ENCODE results near the gene TNK1. TPM values are rescaled to one million over a fixed set of nuclear protein-coding genes. Genes with fewer than 3 reads are reported as not detected.

Gene TNK1
- total and polyA plus RNA-seq, 7 experiments from 2014 or later = 1.5 to 23.4 (median 11.3) TPM

DNA sequence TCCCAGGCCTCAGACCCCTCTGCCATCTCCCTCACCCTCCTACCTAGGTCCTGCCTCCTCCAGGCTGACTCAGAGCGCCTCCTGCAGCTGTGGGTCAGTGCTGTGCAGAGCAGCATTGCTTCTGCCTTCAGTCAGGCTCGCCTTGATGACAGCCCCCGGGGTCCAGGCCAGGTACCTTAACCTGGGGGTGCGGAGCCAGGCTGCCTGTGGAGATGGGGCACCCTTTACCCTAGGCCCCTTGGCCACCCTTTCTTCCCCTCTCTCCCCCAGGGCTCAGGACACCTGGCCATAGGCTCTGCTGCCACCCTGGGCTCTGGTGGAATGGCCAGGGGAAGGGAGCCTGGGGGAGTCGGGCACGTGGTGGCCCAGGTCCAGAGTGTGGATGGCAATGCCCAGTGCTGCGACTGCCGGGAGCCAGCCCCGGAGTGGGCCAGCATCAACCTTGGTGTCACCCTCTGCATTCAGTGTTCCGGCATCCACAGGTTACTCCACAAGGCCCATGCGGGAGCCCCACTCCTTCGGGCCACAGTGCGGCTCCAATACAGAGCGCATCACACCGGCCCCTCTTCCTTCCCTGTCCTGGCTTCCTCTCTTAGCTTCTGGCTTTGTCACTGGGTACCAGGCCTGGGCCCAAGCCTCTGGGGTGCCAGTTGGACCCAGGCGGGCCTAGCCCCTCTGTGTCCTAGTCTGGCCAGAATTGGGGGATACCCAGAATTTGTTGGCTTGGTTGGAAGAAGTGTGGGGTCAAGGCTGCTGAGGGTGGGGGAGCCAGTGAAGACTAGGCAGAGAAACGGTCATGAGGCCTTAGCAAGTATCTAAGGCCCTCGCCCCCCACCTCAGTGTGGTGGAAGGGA lies 33.9 kb upstream of the TNK1 start:
- H3K4me3 Mint-ChIP-seq = no peak overlapping the region
- Histone ChIP-seq H3K27me3 (ENCODE audit: control insufficient read depth in 2 of 2, insufficient read depth in 2 of 2, low read length in 2 of 2) (no peaks in the 10 kb centered on the region), H3K4me1 (ENCODE audit: control insufficient read depth in 2 of 2, insufficient read depth in 2 of 2, low read length in 2 of 2) (peaks cover 7 to 11% of the 10 kb centered on the region in 2 donors), H3K36me3 (ENCODE audit: control insufficient read depth in 2 of 3, insufficient read depth in 3 of 3, low read length in 3 of 3) (peaks cover 27 to 81% (median 37%) of the 10 kb centered on the region in 3 experiments), H3K4me3 (ENCODE audit: low read length) (no peak overlapping the region), H3K9me3 (ENCODE audit: control insufficient read depth in 2 of 3, low read length in 3 of 3) (no peaks in the 10 kb centered on the region), H3K27ac (ENCODE audit: low read depth, low read length) (peak overlapping the region; percentile 20)
- peaks cover 11 to 47% (median 31%) of the 10 kb centered on the region in 7 donors for H3K4me1 Mint-ChIP-seq
- peak overlapping the region in 3 of 9 donors; percentile 36 to 80 (median 62) for H3K27ac Mint-ChIP-seq
- CTCF ChIA-PET = interaction anchor here (0.9 to 5.2 kb wide), 3 partner anchors 11 to 30 kb away, joined by 3 to 53 read pairs (median 16); partner anchors contain the start of gene ACAP1
- peaks cover 8 to 32% (median 12%) of the 10 kb centered on the region in 5 donors for H3K36me3 Mint-ChIP-seq
- H3K27me3 Mint-ChIP-seq = no peaks in the 10 kb centered on the region
- no peak for DNase-seq
- POLR2A ChIA-PET = interaction anchor here (0.8 to 8.2 kb wide), 3 partner anchors 12 to 18 kb away, joined by 3 to 98 read pairs (median 5); partner anchors contain the start of genes ACAP1 and NEURL4
- no peak for ATAC-seq
- no peaks in the 10 kb centered on the region for H3K9me3 Mint-ChIP-seq
- intact Hi-C loops (cut with micrococcal nuclease) = loop anchor here (1.0 to 5.0 kb wide), 3 partner anchors 23 to 300 kb away; no protein-coding TSS in a partner anchor

GRCh38 chr17:7347630-7348477 lies 33.0 kb upstream of the TNK1 start:
- ATAC-seq = no peak
- Mint-ChIP-seq H3K4me1 (peaks cover 17 to 54% (median 38%) of the 10 kb centered on the region in 7 donors), H3K27me3 (no peaks in the 10 kb centered on the region), H3K4me3 (peak overlapping the region in 1 of 10 donors; percentile 45), H3K36me3 (peaks cover 8 to 35% (median 12%) of the 10 kb centered on the region in 5 donors), H3K27ac (peak overlapping the region in 1 of 9 donors; percentile 62), H3K9me3 (no peaks in the 10 kb centered on the region)
- no peak for DNase-seq
- CTCF ChIA-PET = interaction anchor here (0.6 to 5.2 kb wide), 5 partner anchors 11 to 52 kb away, joined by 3 to 53 read pairs (median 5); partner anchors contain the start of gene ACAP1
- no peak overlapping the region for H3K4me3 ChIP-seq (ENCODE audit: low read length)
- H3K9me3 ChIP-seq (ENCODE audit: control insufficient read depth in 2 of 3, low read length in 3 of 3) = no peaks in the 10 kb centered on the region
- intact Hi-C loops (cut with micrococcal nuclease) = loop anchor here in 1 of 2 donors (5.0 kb wide), 1 partner anchor 301 kb away; no protein-coding TSS in a partner anchor
- peaks cover 7 to 19% of the 10 kb centered on the region in 2 donors for H3K4me1 ChIP-seq (ENCODE audit: control insufficient read depth in 2 of 2, insufficient read depth in 2 of 2, low read length in 2 of 2)
- H3K27ac ChIP-seq (ENCODE audit: low read depth, low read length) = peak overlapping the region; percentile 2
- H3K36me3 ChIP-seq (ENCODE audit: control insufficient read depth in 2 of 3, insufficient read depth in 3 of 3, low read length in 3 of 3) = peaks cover 19 to 72% (median 33%) of the 10 kb centered on the region in 3 experiments
- POLR2A ChIA-PET = interaction anchor here (0.9 to 8.2 kb wide), 6 partner anchors 13 to 38 kb away, joined by 3 to 98 read pairs (median 4); partner anchors contain the start of gene ACAP1
- no peaks in the 10 kb centered on the region for H3K27me3 ChIP-seq (ENCODE audit: control insufficient read depth in 2 of 2, insufficient read depth in 2 of 2, low read length in 2 of 2)

DNA sequence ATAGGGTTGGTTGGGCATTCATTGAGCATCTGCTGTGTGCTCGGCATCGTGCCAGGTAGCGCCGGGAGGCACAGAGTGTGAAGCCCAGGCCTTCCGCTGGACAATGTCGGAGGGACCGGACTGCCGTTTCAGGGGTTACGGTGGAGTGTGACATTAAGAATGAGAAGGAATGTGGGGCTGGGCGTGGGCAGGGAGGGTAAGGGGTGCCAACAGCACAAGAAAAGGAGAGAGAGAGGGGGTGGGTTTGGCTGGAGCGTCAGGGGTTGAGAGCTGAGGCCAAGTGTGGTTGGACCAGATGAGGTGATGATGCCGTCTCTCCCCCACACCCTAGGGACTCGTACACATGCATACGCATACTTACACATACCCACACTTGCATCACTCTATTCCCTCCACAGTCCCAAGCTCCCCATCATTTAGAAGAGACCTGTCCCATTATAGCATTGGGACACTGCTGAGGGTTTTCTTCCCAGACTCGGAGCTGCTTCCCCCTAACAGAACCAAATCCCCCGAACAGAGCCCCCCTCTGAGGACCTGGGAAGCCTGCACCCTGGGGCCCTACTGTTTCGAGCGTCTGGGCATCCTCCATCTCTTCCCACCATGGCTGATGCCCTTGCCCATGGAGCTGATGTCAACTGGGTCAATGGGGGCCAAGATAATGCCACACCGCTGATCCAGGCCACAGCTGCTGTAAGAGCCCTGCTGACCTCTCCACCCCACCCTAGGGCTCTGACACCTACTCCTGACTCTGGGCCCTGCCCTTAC lies 32.2 kb upstream of the TNK1 start:
- Mint-ChIP-seq H3K27me3 (no peaks in the 10 kb centered on the region), H3K4me1 (peaks cover 16 to 53% (median 41%) of the 10 kb centered on the region in 7 donors), H3K9me3 (no peaks in the 10 kb centered on the region), H3K4me3 (peak overlapping the region in 4 of 10 donors; percentile 6 to 45 (median 20)), H3K27ac (peak overlapping the region in 6 of 9 donors; percentile 33 to 86 (median 70)), H3K36me3 (peaks cover 5 to 33% (median 12%) of the 10 kb centered on the region in 5 donors)
- ChIA-PET CTCF (interaction anchor here (0.6 to 5.2 kb wide), 8 partner anchors 9 to 212 kb away, joined by 3 to 53 read pairs (median 4); partner anchors contain the start of genes ACAP1 and NEURL4), POLR2A (interaction anchor here (0.9 to 8.2 kb wide), 5 partner anchors 12 to 39 kb away, joined by 3 to 98 read pairs (median 3); partner anchors contain the start of gene ACAP1)
- no peak for DNase-seq
- Histone ChIP-seq H3K36me3 (ENCODE audit: control insufficient read depth in 2 of 3, insufficient read depth in 3 of 3, low read length in 3 of 3) (peaks cover 16 to 64% (median 25%) of the 10 kb centered on the region in 3 experiments), H3K4me1 (ENCODE audit: control insufficient read depth in 2 of 2, insufficient read depth in 2 of 2, low read length in 2 of 2) (peaks cover 7 to 19% of the 10 kb centered on the region in 2 donors), H3K9me3 (ENCODE audit: control insufficient read depth in 2 of 3, low read length in 3 of 3) (no peaks in the 10 kb centered on the region), H3K27ac (ENCODE audit: low read depth, low read length) (peak overlapping the region; percentile 44), H3K4me3 (ENCODE audit: low read length) (no peak overlapping the region), H3K27me3 (ENCODE audit: control insufficient read depth in 2 of 2, insufficient read depth in 2 of 2, low read length in 2 of 2) (no peaks in the 10 kb centered on the region)
- intact Hi-C loops (cut with micrococcal nuclease) = loop anchor here (1.0 to 5.0 kb wide), 2 partner anchors 11 to 301 kb away; no protein-coding TSS in a partner anchor
- ATAC-seq = no peak

- ChIA-PET CTCF (interaction anchor here (0.7 to 5.3 kb wide), 4 partner anchors 15 to 85 kb away, joined by 3 to 67 read pairs (median 28); partner anchors contain the start of genes ACAP1, FGF11, NEURL4 and TMEM102), POLR2A (interaction anchor here (0.8 to 8.2 kb wide), 7 partner anchors 15 to 136 kb away, joined by 3 to 98 read pairs (median 8); partner anchors contain the start of genes ACAP1, NEURL4 and TMEM102)
- Histone ChIP-seq H3K36me3 (ENCODE audit: control insufficient read depth in 2 of 3, insufficient read depth in 3 of 3, low read length in 3 of 3) (peaks cover 0 to 32% (median 10%) of the 10 kb centered on the region in 3 experiments), H3K27ac (ENCODE audit: low read depth, low read length) (peak within 1 kb of the TSS; percentile 74), H3K9me3 (ENCODE audit: control insufficient read depth in 2 of 3, low read length in 3 of 3) (no peaks in the 10 kb centered on the region), H3K4me1 (ENCODE audit: control insufficient read depth in 2 of 2, insufficient read depth in 2 of 2, low read length in 2 of 2) (peaks cover 10 to 27% of the 10 kb centered on the region in 2 donors), H3K4me3 (ENCODE audit: low read length) (peak within 1 kb of the TSS; percentile 57), H3K27me3 (ENCODE audit: control insufficient read depth in 2 of 2, insufficient read depth in 2 of 2, low read length in 2 of 2) (no peaks in the 10 kb centered on the region)
- H3K36me3 Mint-ChIP-seq = peaks cover 0 to 28% (median 4%) of the 10 kb centered on the region in 5 donors
- H3K4me3 Mint-ChIP-seq = peak within 1 kb of the TSS; percentile 78 to 94 (median 88)
- ATAC-seq = peak; percentile 72
- peaks cover 14 to 62% (median 43%) of the 10 kb centered on the region in 7 donors for H3K4me1 Mint-ChIP-seq
- no peaks in the 10 kb centered on the region for H3K9me3 Mint-ChIP-seq
- intact Hi-C loops (cut with micrococcal nuclease) = loop anchor here (1.0 to 10.0 kb wide), 10 partner anchors 16 to 335 kb away; partner anchors contain the start of genes NEURL4 (in 2 of the 2), POLR2A (in 2 of the 2), ACAP1 (in 1 of the 2) and GPS2 (in 1 of the 2)
- H3K27me3 Mint-ChIP-seq = no peaks in the 10 kb centered on the region
- peak; percentile 40 to 88 (median 58) for DNase-seq
- H3K27ac Mint-ChIP-seq = peak within 1 kb of the TSS; percentile 72 to 91 (median 86)
These were observed 29.0 kb upstream of the TNK1 start, which contains the start of gene KCTD11 for GRCh38 chr17:7351665-7352502. TSS of gene KCTD11 (plus strand) at chr17:7352162.
